ENCODE data around the gene DECR2. TPM values are rescaled to one million over a fixed set of nuclear protein-coding genes. Genes with fewer than 3 reads are reported as not detected.

The DECR2 gene
- total RNA-seq, 4 donors from 2014 or later, result 9.8 to 54.8 (median 20.3) TPM

DNA sequence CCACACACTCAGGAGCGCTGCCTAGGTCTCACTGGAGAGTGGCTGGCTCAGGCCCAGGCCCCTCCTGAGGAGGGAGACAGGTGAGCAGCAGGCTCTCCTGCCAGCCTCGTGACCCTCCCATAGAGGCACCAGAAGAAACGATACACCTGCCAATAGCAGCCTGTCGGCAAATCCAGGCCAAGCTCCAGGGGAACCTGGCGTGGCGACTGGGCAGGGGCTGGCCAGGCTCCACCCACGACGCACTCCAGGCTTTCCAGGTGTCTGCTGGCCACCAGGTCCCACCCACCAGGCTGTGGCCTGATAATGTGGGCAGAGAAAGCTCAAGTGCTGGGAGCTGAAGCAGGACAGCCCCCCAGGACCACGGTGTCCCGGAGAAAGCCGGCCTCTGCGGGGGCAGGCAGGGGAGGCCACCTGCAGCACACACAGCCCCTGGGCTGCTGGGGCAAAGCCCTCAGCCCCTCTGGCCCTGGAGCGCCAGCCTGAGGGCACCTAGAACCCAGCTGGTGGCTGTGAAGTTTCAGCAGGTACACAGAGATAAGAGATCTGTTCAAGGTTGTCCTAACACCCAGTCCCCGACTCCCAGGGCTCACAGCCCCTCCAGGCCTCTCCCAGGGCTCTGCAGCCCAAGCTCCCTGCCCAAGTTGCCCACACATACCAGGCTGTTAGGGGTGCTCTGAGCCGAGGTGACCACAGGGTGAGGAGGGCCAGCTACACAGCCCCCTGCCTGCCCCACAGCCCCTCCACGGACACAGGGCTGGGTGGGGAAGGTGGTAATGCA lies 22.3 kb upstream of the DECR2 start:
- TF ChIP-seq CTCF (IDR thresholded peaks at IDR 0.05; ENCODE audit: low read depth), result no peak

GRCh38 chr16:379961-380761 lies 21.5 kb upstream of the DECR2 start:
- no peak for TF ChIP-seq CTCF (IDR thresholded peaks at IDR 0.05; ENCODE audit: low read depth)

GRCh38 chr16:380762-381011 lies 21.0 kb upstream of the DECR2 start:
- TF ChIP-seq CTCF (IDR thresholded peaks at IDR 0.05; ENCODE audit: low read depth), result no peak

DNA sequence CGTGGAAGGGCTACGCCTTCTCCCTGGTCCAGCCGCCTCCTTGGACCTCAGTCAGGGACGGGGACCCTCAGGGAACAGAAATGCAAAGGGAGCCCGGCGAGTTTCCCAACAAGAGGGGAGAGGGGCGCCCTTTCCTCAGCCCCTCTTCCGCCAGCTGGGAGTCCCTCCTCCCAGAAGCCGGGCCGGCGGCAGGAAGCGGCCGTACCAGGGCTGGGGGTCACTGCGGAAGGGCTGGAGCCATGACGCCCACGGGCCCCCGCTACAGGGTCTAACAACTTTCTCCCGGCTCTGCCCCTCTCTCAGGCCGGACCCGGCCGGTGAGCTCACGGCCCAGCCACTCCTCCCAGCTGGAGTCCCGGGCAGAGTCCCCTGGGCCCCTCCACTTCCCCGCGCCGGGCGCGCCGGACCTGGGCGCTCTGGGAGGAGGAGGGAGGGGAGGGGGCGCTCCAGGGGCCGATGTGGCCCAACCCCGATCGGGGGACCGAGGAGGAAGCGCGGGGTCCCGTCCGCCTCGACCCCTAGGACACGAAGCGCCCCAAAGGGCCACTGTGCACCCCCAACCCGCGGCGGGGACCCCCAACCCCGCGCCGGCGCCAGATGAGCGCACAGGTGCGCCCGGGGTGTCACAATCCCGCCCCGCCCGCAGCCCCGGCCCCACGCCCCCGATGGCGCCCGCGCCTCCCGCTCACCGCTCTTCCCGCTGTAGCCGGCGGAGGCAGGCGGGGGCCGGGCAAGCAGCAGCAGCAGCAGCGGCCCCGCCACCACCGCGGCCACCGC lies 20.5 kb upstream of the DECR2 start:
- TF ChIP-seq CTCF (IDR thresholded peaks at IDR 0.05; ENCODE audit: low read depth), result no peak

DNA sequence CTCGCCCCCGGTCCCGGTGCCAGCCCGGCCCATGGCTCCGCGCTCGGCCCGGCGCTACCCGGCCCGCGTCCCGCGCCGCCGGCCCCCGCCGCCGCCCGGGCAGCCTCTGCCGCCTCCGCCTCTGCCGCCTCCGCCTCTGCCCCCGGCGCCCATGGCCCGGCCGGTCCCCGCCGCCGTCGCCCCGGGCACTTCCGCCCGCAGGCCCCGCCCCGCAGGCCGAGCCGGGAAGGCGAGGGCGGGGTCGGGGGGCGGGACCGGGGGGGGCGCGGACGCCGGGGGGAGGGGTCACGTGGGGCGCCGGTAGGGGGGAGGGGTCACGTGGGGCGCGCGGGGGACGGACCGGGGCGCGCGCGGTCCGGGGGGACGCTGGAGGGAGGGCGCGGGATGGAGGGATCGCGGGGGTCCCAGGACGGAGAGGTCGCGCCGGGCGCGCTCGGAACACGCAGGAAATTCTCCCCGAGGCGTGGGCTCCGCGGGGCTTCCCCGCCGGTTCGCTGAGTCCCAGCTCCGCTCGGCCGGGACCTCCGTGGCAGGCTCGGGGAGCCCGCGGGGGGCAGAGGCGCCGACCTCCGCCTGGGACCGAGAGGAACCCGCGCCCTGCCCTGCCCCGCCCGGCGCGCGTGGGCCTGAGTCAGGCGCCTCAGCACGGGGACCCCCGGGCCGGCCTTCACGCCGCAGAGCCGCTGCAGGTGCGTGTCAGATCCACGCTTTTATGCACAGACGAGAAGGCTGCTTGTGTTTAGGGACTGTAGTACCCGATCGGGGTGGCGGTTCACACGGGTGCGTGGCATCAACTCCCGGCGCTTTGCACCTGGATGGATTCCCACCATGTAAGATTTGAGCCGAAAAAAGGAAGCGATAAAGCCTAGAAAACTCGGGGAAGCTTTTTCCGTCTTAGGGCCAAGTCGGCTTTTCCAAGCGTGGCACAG lies 19.6 kb upstream of the DECR2 start, which contains the start of gene PGAP6:
Gene PGAP6 (minus strand): TSS at position 190 of the 929 bp plus-strand sequence. CDS start 157 bp downstream, at position 33.
- TF ChIP-seq CTCF (IDR thresholded peaks at IDR 0.05; ENCODE audit: low read depth), result no peak

- TF ChIP-seq CTCF (IDR thresholded peaks at IDR 0.05; ENCODE audit: low read depth), result no peak
These were observed 18.2 kb upstream of the DECR2 start for GRCh38 chr16:383326-384051.

Data from subcutaneous adipose tissue (tissue), 4 donors.